ENCODE data around the gene XYLT1. TPM values are rescaled to one million over a fixed set of nuclear protein-coding genes. Genes with fewer than 3 reads are reported as not detected.

XYLT1 gene
- total and polyA plus RNA-seq, 2 of the 8 experiments (the other 6 are each of a cell fraction or from before 2014, with no cell fraction given): 6.6 to 25.4 TPM

DNA sequence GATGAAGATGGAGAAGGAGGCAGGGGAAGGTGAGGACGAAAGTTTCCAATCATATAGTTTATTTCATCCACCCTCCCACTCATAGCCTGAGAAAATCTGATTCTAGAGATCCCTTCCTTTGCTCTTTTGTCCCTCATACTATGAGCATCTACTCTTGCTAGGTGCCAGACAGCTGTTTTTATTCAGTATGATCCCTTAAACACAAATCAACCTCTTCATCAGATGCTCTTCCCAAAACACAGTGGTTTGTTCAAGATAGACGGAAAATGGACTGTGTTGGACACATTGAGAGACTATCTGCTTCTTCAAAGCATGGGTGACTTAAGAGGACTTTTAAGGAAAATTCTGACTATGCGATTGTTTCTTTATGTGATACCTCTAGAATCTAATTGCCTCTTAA is 49.4 kb upstream of the XYLT1 start:
- no peaks in the 10 kb centered on the region for H3K36me3 ChIP-seq (ENCODE audit: control insufficient read depth in 2 of 4, insufficient read depth in 4 of 4, low read length in 3 of 4)
- no peak overlapping the region for H3K4me3 ChIP-seq (ENCODE audit: extremely low read depth in 1 of 4, insufficient read depth in 2 of 4, low read depth in 3 of 4, low read length in 4 of 4)
- H2BK20ac ChIP-seq (ENCODE audit: low read length): no peak overlapping the region
- no peak overlapping the region for H2BK15ac ChIP-seq (ENCODE audit: low read length)
- H4K20me1 ChIP-seq (replicated peaks in 1 of 2; ENCODE audit: control insufficient read depth in 1 of 2, insufficient read depth in 2 of 2, low read length in 2 of 2): no peaks in the 10 kb centered on the region
- no peak overlapping the region for H3K9ac ChIP-seq (replicated peaks in 1 of 4; ENCODE audit: extremely low read depth in 1 of 4, low read depth in 3 of 4, low read length in 3 of 4)
- H2BK5ac ChIP-seq (ENCODE audit: low read depth, low read length): no peak overlapping the region
- no peak overlapping the region for H4K8ac ChIP-seq (ENCODE audit: extremely low read depth, insufficient read depth, low read length)
- no peaks in the 10 kb centered on the region for H3K79me1 ChIP-seq (ENCODE audit: low read depth, low read length)
- no peaks in the 10 kb centered on the region for H3K9me3 ChIP-seq (ENCODE audit: insufficient read depth in 2 of 2, low read depth in 1 of 2, low read length in 1 of 2)
- no peak overlapping the region for H2BK12ac ChIP-seq (ENCODE audit: low read depth, low read length)
- H3K4me1 ChIP-seq (replicated peaks in 1 of 4; ENCODE audit: control insufficient read depth in 3 of 4, insufficient read depth in 4 of 4, low read length in 3 of 4): no peaks in the 10 kb centered on the region
- no peak overlapping the region for H3K27ac ChIP-seq (ENCODE audit: low read depth, low read length)
- no peak overlapping the region for H3K18ac ChIP-seq (ENCODE audit: extremely low read depth, low read length)
- H3K23me2 ChIP-seq (ENCODE audit: low read depth, low read length): no peaks in the 10 kb centered on the region
- peaks cover 0 to 2% (median 0%) of the 10 kb centered on the region in 4 experiments; a peak in 1 of 7 replicates for H3K27me3 ChIP-seq (replicated peaks in 1 of 4; ENCODE audit: control insufficient read depth in 3 of 4, extremely low read depth in 1 of 4, insufficient read depth in 3 of 4, low read length in 3 of 4)
- ChIA-PET POLR2A (ENCODE audit: partially characterized antibody) (no interaction called here), CTCF (ENCODE audit: partially characterized antibody) (no interaction called here)
- H2BK120ac ChIP-seq (replicated peaks; ENCODE audit: low read depth, low read length): no peak overlapping the region
- H4K91ac ChIP-seq (replicated peaks; ENCODE audit: insufficient read length, low read length): no peak overlapping the region
- no peak overlapping the region for H2AFZ ChIP-seq (ENCODE audit: low read length)
- H3K4me2 ChIP-seq (ENCODE audit: insufficient read depth in 1 of 2, low read depth in 2 of 2, low read length in 2 of 2): no peak overlapping the region
- no peaks in the 10 kb centered on the region for H3K79me2 ChIP-seq (ENCODE audit: control insufficient read depth in 1 of 2, insufficient read depth in 2 of 2, low read length in 2 of 2)
- H2AK5ac ChIP-seq (ENCODE audit: low read depth, low read length): no peak overlapping the region
- FAIRE-seq (no peak), DNase-seq (ENCODE audit: low read depth in 1 of 2, low spot score in 2 of 2) (no peak)
- no peak overlapping the region for H3K4ac ChIP-seq (replicated peaks; ENCODE audit: insufficient read length, low read depth, low read length)
- TF ChIP-seq CTBP2 (IDR thresholded peaks at IDR 0.05; ENCODE audit: borderline replicate concordance, insufficient read depth, insufficient read length, low read length) (no peak), TAF7 (optimal IDR thresholded peaks at IDR 0.05; ENCODE audit: borderline replicate concordance, low read depth, low read length) (no peak), NRF1 (IDR thresholded peaks at IDR 0.05; ENCODE audit: low read depth, low read length) (no peak), CBX5 (IDR thresholded peaks at IDR 0.05; ENCODE audit: low read depth, low read length) (no peak), CREB1 (IDR thresholded peaks at IDR 0.05) (no peak), TBP (IDR thresholded peaks at IDR 0.05; ENCODE audit: low read depth, low read length) (no peak), RXRA (IDR thresholded peaks at IDR 0.05; ENCODE audit: insufficient read depth, low read depth, low read length) (no peak), EP300 (IDR thresholded peaks at IDR 0.05; ENCODE audit: borderline replicate concordance in 1 of 2, low read depth in 2 of 2, low read length in 2 of 2) (no peak), KDM4A (IDR thresholded peaks at IDR 0.05; ENCODE audit: low read depth, low read length, severe bottlenecking) (no peak)
- TF ChIP-seq, protein P1, sequence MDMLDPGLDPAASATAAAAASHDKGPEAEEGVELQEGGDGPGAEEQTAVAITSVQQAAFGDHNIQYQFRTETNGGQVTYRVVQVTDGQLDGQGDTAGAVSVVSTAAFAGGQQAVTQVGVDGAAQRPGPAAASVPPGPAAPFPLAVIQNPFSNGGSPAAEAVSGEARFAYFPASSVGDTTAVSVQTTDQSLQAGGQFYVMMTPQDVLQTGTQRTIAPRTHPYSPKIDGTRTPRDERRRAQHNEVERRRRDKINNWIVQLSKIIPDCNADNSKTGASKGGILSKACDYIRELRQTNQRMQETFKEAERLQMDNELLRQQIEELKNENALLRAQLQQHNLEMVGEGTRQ (IDR thresholded peaks at IDR 0.05; ENCODE audit: low read length): no peak
- no peak overlapping the region for H3K14ac ChIP-seq (ENCODE audit: insufficient read length)
- no peak overlapping the region for H3K56ac ChIP-seq (replicated peaks; ENCODE audit: insufficient read length, low read depth, low read length)
- H3K23ac ChIP-seq (ENCODE audit: insufficient read length): no peak overlapping the region
- H4K5ac ChIP-seq (ENCODE audit: insufficient read length, low read depth, low read length): no peak overlapping the region
- WGBS, 2 experiments (ENCODE audit: extremely low coverage in 1 of 2, insufficient coverage in 1 of 2, insufficient read length in 1 of 2, insufficient replicate concordance in 2 of 2, low coverage in 1 of 2, low lambda C conversion rate in 2 of 2, missing lambda C conversion rate in 1 of 2): 74% methylated on average over 3 of the region's 3 CpGs; no CpG with 5 or more reads in 1 of the 2 experiments

Data from H1 (cell line).